Stimulated activated CD8-positive, alpha-beta memory T cell treated with anti-CD3 and anti-CD28 coated beads, Interleukin-4, amount 100 ng/mL, for 1 hour (primary cell): ENCODE data around the gene STK32B.
"Not testable (repeated sequence)": the region's sequence is repeated elsewhere in the genome, so short reads cannot be mapped to it uniquely, and the experiment has no call there.

Experiments
- DNase-seq, 2 donors: peaks; one replicate each; pipeline ENCODE4 v3.0.0-alpha.2; 2020; ENCODE audit warnings: low read depth in 2 of 2, low spot score in 1 of 2

Gene STK32B

GRCh38 chr4:5051278-5052203, at the start of gene STK32B:
Gene STK32B, plus strand, starts transcription at chr4:5051480.
- DNase-seq: no peak

GRCh38 chr4:5001641-5002040, 49.6 kb upstream of the STK32B start:
- DNase-seq: not testable (repeated sequence)

GRCh38 chr4:5003372-5003857, 47.9 kb upstream of the STK32B start:
- DNase-seq: no peak

- no peak for DNase-seq
These were observed 47.4 kb upstream of the STK32B start for GRCh38 chr4:5003918-5004317.

- no peak for DNase-seq
These were observed 46.8 kb upstream of the STK32B start for GRCh38 chr4:5004496-5004895.

GRCh38 chr4:5006932-5007331, 44.3 kb upstream of the STK32B start:
- not testable (repeated sequence) for DNase-seq

- no peak for DNase-seq
These were observed 41.5 kb upstream of the STK32B start for GRCh38 chr4:5009796-5010195.

- no peak for DNase-seq
These were observed 40.3 kb upstream of the STK32B start for GRCh38 chr4:5010984-5011383.

- no peak for DNase-seq
These were observed 38.9 kb upstream of the STK32B start for GRCh38 chr4:5012244-5012898.

- no peak for DNase-seq
These were observed 38.3 kb upstream of the STK32B start for GRCh38 chr4:5012958-5013357.

GRCh38 chr4:5014007-5014682, 37.1 kb upstream of the STK32B start:
- DNase-seq: no peak

- no peak for DNase-seq
These were observed 33.2 kb upstream of the STK32B start for GRCh38 chr4:5018096-5018495.

GRCh38 chr4:5018603-5019002, 32.7 kb upstream of the STK32B start:
- DNase-seq: no peak

GRCh38 chr4:5019274-5019673, 32.0 kb upstream of the STK32B start, which contains the start of gene CYTL1:
Gene CYTL1, minus strand, starts transcription at chr4:5019458. Its CDS starts 13 bp downstream, at chr4:5019445.
- DNase-seq: no peak

GRCh38 chr4:5019796-5020195, 31.5 kb upstream of the STK32B start:
- no peak for DNase-seq

GRCh38 chr4:5020341-5020740, 30.9 kb upstream of the STK32B start:
- no peak for DNase-seq

GRCh38 chr4:5021546-5021945, 29.7 kb upstream of the STK32B start:
- DNase-seq: no peak

- DNase-seq: no peak
These were observed 26.6 kb upstream of the STK32B start for GRCh38 chr4:5024673-5025072.

GRCh38 chr4:5026371-5026770, 24.9 kb upstream of the STK32B start:
- no peak for DNase-seq

- no peak for DNase-seq
These were observed 23.9 kb upstream of the STK32B start for GRCh38 chr4:5027346-5027745.

- DNase-seq: no peak
These were observed 22.8 kb upstream of the STK32B start for GRCh38 chr4:5028480-5028879.

GRCh38 chr4:5029447-5029846, 21.8 kb upstream of the STK32B start:
- DNase-seq: no peak
